HepG2 (cell line): Measurements from ENCODE around the gene KCNB1. TPM values are rescaled to one million over a fixed set of nuclear protein-coding genes. Genes with fewer than 3 reads are reported as not detected.

Source experiments
- ATAC-seq: fragments of 200-7000 bp; cut with Tn5 transposase; 3 replicates; pipeline ENCODE4 v1.9.1; 2020; ENCODE audit warnings: mild to moderate bottlenecking, moderate library complexity
- BruUV-seq: library from RNA; stranded (reverse); fragments of 400-500 nt; replicated peaks from 2 replicates; lab custom pipeline; 2021; lab: Mats Ljungman, UMichigan
- CTCF ChIA-PET: fragments of 300-600 bp; formaldehyde crosslinking; extraction: SDS; loops from one replicate; lab custom pipeline; 2021; ENCODE audit warnings: low total read pairs, inconsistent platforms, low intra/inter-chr PET ratio; lab: Yijun Ruan, JAX
- POLR2A ChIA-PET: fragments of 350-600 bp; sonication (Branson Sonifier 250); formaldehyde crosslinking; loops from one replicate; lab custom pipeline; 2020; ENCODE audit warnings: antibody characterized with exemption, inconsistent platforms; lab: Yijun Ruan, JAX
- DNase-seq: peaks from one replicate; pipeline ENCODE4 v3.0.0-alpha.2; 2015; ENCODE audit warnings: low spot score
- FAIRE-seq: peaks from 3 replicates; lab custom pipeline; 2011; peaks lifted over from hg19 to GRCh38; lab: Jason Lieb, UNC
- H2AFZ ChIP-seq: one replicate; pipeline ENCODE4 v1.6.1; 2011; ENCODE audit warnings: low read length, inconsistent platforms
- H3K27ac ChIP-seq: fragments of 300-600 bp; 3 replicates; pipeline ENCODE4 v1.8.0; 2011; ENCODE audit warnings: mixed run types, mild to moderate bottlenecking, mixed read lengths, low read length, inconsistent platforms; ENCODE audit not compliant: insufficient read depth; ENCODE audit errors: extremely low read length
- H3K27me3 ChIP-seq, 2 experiments: fragments of 200-600 bp in 1 of 2; 2 replicates in 1 of 2; 3 replicates in 1 of 2; pipeline versions ENCODE4 v1.6.0 to v1.8.0; 2011; ENCODE audit warnings: low read length in 2 of 2, mild to moderate bottlenecking in 2 of 2, moderate library complexity in 2 of 2, inconsistent platforms in 1 of 2; ENCODE audit not compliant: insufficient read depth in 2 of 2, control insufficient read depth in 1 of 2
- H3K36me3 ChIP-seq, 2 experiments: fragments of 200-600 bp in 1 of 2; replicated peaks in 1 of 2; 2 replicates in 1 of 2; 3 replicates in 1 of 2; pipeline versions ENCODE4 v1.5.1 to v1.8.0; 2011; ENCODE audit warnings: low read length in 2 of 2, inconsistent platforms in 1 of 2; ENCODE audit not compliant: insufficient read depth in 2 of 2, control insufficient read depth in 1 of 2
- H3K4me1 ChIP-seq: 2 replicates; pipeline ENCODE4 v1.5.1; 2012; ENCODE audit warnings: low read length, inconsistent platforms; ENCODE audit not compliant: insufficient read depth
- H3K4me2 ChIP-seq: 2 replicates; pipeline ENCODE4 v1.6.0; 2011; ENCODE audit warnings: low read depth, low read length, inconsistent platforms
- H3K4me3 ChIP-seq, 3 experiments: fragments of 200-600 bp in 1 of 3; sonication (generic), shearing (Covaris generic) in 1 of 3; replicated peaks in 1 of 3; 2 replicates each; pipeline ENCODE4 v1.5.1; 2011 to 2016; ENCODE audit warnings: low read length in 3 of 3, inconsistent platforms in 2 of 3, low read depth in 2 of 3, mild to moderate bottlenecking in 2 of 3, control low read depth in 1 of 3, mixed read lengths in 1 of 3; ENCODE audit not compliant: insufficient read depth in 1 of 3
- H3K79me2 ChIP-seq: one replicate; pipeline ENCODE4 v1.6.1; 2011; ENCODE audit warnings: low read length, inconsistent platforms; ENCODE audit not compliant: insufficient read depth
- H3K9ac ChIP-seq: 2 replicates; pipeline ENCODE4 v1.6.0; 2011; ENCODE audit warnings: mild to moderate bottlenecking, low read depth, low read length, inconsistent platforms; ENCODE audit not compliant: insufficient read depth
- H3K9me3 ChIP-seq: 2 replicates; pipeline ENCODE4 v1.5.1; 2012; ENCODE audit warnings: mild to moderate bottlenecking, low read length
- H4K20me1 ChIP-seq: 2 replicates; pipeline ENCODE4 v1.6.0; 2011; ENCODE audit warnings: inconsistent platforms, mild to moderate bottlenecking, low read length, moderate library complexity; ENCODE audit not compliant: insufficient read depth
- ATF7 ChIP-seq, 2 experiments: fragments of 450-650 bp in 1 of 2; sonication (generic) in 1 of 2; formaldehyde crosslinking in 1 of 2; IDR thresholded peaks; 2 replicates each; pipeline versions ENCODE4 v1.4.0 to v1.6.1; 2016 to 2020; ENCODE audit warnings: antibody characterized with exemption in 1 of 2, mild to moderate bottlenecking in 1 of 2, missing genetic modification reagents in 1 of 2
- DMAP1 ChIP-seq: IDR thresholded peaks from 2 replicates; pipeline ENCODE4 v1.6.1; 2016
- FIP1L1 ChIP-seq: fragments of 200-400 bp; formaldehyde crosslinking; IDR thresholded peaks from 2 replicates; pipeline ENCODE4 v1.6.1; 2018; ENCODE audit warnings: low read depth, mild to moderate bottlenecking, low read length, moderate library complexity, borderline replicate concordance; ENCODE audit not compliant: insufficient read depth
- KLF13 ChIP-seq: sonication (generic); formaldehyde crosslinking; IDR thresholded peaks from 2 replicates; pipeline ENCODE4 v1.4.0; 2020; ENCODE audit warnings: mild to moderate bottlenecking, missing genetic modification reagents
- POLR2AphosphoS2 ChIP-seq: IDR thresholded peaks from 2 replicates; pipeline ENCODE4 v1.6.1; 2011; ENCODE audit warnings: low read depth, low read length, improper control_type of control experiment
- ZNF280B ChIP-seq: sonication (generic); formaldehyde crosslinking; IDR thresholded peaks from 2 replicates; pipeline ENCODE4 v1.5.0; 2020; ENCODE audit warnings: missing genetic modification reagents, mild to moderate bottlenecking, borderline replicate concordance
- ZNF407 ChIP-seq: sonication (generic); formaldehyde crosslinking; IDR thresholded peaks from one replicate; pipeline ENCODE4 v1.5.1; 2020; ENCODE audit warnings: mild to moderate bottlenecking, missing genetic modification reagents; ENCODE audit errors: not compliant biosample characterization
- ZNF749 ChIP-seq: sonication (generic); formaldehyde crosslinking; IDR thresholded peaks from 2 replicates; pipeline ENCODE4 v1.8.0; 2022; ENCODE audit warnings: mild to moderate bottlenecking, missing genetic modification reagents, moderate library complexity, borderline replicate concordance
- WGBS: methylation state at CpG from one replicate; pipeline ENCODE4 v1.1.6; 2017; ENCODE audit warnings: low lambda C conversion rate; 5-methylcytosine and 5-hydroxymethylcytosine counted together
- in situ Hi-C: cut with HindIII; loops from 2 replicates; pipeline ENCODE4 v1.10.0; 2017; ENCODE audit warnings: low pct_unique_long_range_greater_than_20kb; ENCODE audit not compliant: extremely low pct_ligation_motif_present
- intact Hi-C: fragments of 100-400 bp; cut with micrococcal nuclease; formaldehyde crosslinking; loops from one replicate; pipeline ENCODE4 v1.10.0; 2022; ENCODE audit not compliant: unreplicated experiment
- polyA plus RNA-seq, 8 experiments: library from polyadenylated mRNA; depleted of rRNA in 3 of 8; stranded (reverse) in 7 of 8; unstranded in 1 of 8; fragments of >200 nt; fragmentation: Illumina TruSeq in 4 of 8; extraction: Trizol in 4 of 8; gene quantifications; 2 replicates each; pipeline versions ENCODE4 v1.2.1 to v1.2.3, GENCODE V29; 2011 to 2016; ENCODE audit warnings: low read depth in 4 of 8, missing spikeins in 1 of 8, mixed read lengths in 1 of 8; ENCODE audit not compliant: insufficient read depth in 1 of 8
- total RNA-seq, 5 experiments: library from RNA; depleted of rRNA; stranded (reverse); fragments of >200 nt; fragmentation: Illumina TruSeq; extraction: Trizol; gene quantifications; 2 replicates each; pipeline ENCODE4 v1.2.3, GENCODE V29; 2016; ENCODE audit warnings: low read depth in 1 of 5
- TF ChIP-seq, protein P1 (sequence below): sonication (generic); formaldehyde crosslinking; IDR thresholded peaks from 2 replicates; pipeline ENCODE4 v1.4.0; 2020; ENCODE audit warnings: missing genetic modification reagents, borderline replicate concordance

The KCNB1 gene
- total and polyA plus RNA-seq, 2 of the 13 experiments (the other 11 are each of a cell fraction or from before 2014, with no cell fraction given), result 0.02 TPM; not detected in 1

GRCh38 chr20:49338061-49338460, 144.4 kb downstream of the KCNB1 start (continued):
- TF ChIP-seq ZNF407 (CRISPR knock-in tag), result no peak

- in situ Hi-C loops (loop anchor here (25.0 kb wide), 1 partner anchor 550 kb away; no protein-coding TSS in a partner anchor), intact Hi-C loops (loop anchor here (10.0 kb wide), 1 partner anchor 267 kb away; no protein-coding TSS in a partner anchor)
- BruUV-seq, result no TSS peak
- ChIA-PET POLR2A (no interaction called here), CTCF (interaction anchor here (6.7 to 9.1 kb wide), 2 partner anchors 145 to 172 kb away, joined by 134 to 159 read pairs; partner anchors contain the start of gene KCNB1)
- 14% methylated on average over 7 of the region's 7 CpGs for WGBS
- H3K27me3 ChIP-seq, result peaks cover 1 to 27% of the 10 kb centered on the region in 2 experiments; a peak in 2 of 5 replicates
- H3K9me3 ChIP-seq, result no peaks in the 10 kb centered on the region
- no peak overlapping the region for H3K4me2 ChIP-seq
- H3K4me3 ChIP-seq, result no peak overlapping the region
- H3K4me1 ChIP-seq, result no peaks in the 10 kb centered on the region
- no peaks in the 10 kb centered on the region for H3K79me2 ChIP-seq
- H4K20me1 ChIP-seq, result no peaks in the 10 kb centered on the region; the same call in 1 of the 2 replicates
- no peak for FAIRE-seq
- no peak overlapping the region for H3K9ac ChIP-seq
- no peak overlapping the region for H2AFZ ChIP-seq
- H3K27ac ChIP-seq, result no peak overlapping the region
- H3K36me3 ChIP-seq, result no peaks in the 10 kb centered on the region
- DNase-seq, result no peak
- no peak for ATAC-seq
- TF ChIP-seq ATF7 (IDR thresholded peaks at IDR 0.05) (no peak), ATF7 (CRISPR knock-in tag; IDR thresholded peaks at IDR 0.05) (no peak), ZNF749 (CRISPR knock-in tag) (no peak), KLF13 (no peak), ZNF280B (CRISPR knock-in tag) (no peak), POLR2AphosphoS2 (no peak), FIP1L1 (no peak), DMAP1 (no peak)
- TF ChIP-seq, protein P1, sequence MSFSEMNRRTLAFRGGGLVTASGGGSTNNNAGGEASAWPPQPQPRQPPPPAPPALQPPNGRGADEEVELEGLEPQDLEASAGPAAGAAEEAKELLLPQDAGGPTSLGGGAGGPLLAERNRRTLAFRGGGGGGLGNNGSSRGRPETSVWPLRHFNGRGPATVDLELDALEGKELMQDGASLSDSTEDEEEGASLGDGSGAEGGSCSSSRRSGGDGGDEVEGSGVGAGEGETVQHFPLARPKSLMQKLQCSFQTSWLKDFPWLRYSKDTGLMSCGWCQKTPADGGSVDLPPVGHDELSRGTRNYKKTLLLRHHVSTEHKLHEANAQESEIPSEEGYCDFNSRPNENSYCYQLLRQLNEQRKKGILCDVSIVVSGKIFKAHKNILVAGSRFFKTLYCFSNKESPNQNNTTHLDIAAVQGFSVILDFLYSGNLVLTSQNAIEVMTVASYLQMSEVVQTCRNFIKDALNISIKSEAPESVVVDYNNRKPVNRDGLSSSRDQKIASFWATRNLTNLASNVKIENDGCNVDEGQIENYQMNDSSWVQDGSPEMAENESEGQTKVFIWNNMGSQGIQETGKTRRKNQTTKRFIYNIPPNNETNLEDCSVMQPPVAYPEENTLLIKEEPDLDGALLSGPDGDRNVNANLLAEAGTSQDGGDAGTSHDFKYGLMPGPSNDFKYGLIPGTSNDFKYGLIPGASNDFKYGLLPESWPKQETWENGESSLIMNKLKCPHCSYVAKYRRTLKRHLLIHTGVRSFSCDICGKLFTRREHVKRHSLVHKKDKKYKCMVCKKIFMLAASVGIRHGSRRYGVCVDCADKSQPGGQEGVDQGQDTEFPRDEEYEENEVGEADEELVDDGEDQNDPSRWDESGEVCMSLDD (CRISPR knock-in tag), result no peak
Observed at GRCh38 chr20:49337357-49337756, 145.1 kb downstream of the KCNB1 start.
